GM12801 (cell line): Measurements from ENCODE around the gene SLC16A12.

ENCODE experiments used
- CTCF ChIP-seq: IDR thresholded peaks from one replicate; pipeline ENCODE4 v1.5.1; 2011; ENCODE audit warnings: control low read depth; ENCODE audit not compliant: insufficient read length; ENCODE audit errors: extremely low read depth

SLC16A12 gene

GRCh38 chr10:89503652-89504370 lies 31.6 kb downstream of the SLC16A12 start:
- TF ChIP-seq CTCF, result no peak

GRCh38 chr10:89503151-89503550 lies 32.2 kb downstream of the SLC16A12 start:
- no peak for TF ChIP-seq CTCF

DNA sequence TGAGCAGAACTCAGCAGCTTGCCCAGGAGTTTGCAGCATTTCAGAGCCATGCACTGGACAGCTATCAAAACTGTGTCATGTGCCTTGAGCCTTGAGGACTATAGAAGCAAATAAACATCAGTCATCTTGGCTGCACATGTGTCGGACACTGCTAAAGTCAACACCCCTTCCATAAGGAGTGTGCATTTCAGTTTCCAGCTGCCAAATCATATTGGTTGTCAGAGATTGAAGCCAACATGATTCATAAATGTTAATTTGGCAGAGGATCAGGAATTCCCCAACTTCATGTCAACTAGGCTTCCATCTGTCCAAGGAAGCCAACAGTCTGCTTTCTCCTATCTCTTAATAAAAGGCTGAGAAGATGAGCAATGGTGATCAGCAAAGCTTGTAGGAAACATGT lies 32.8 kb downstream of the SLC16A12 start:
- TF ChIP-seq CTCF, result no peak

DNA sequence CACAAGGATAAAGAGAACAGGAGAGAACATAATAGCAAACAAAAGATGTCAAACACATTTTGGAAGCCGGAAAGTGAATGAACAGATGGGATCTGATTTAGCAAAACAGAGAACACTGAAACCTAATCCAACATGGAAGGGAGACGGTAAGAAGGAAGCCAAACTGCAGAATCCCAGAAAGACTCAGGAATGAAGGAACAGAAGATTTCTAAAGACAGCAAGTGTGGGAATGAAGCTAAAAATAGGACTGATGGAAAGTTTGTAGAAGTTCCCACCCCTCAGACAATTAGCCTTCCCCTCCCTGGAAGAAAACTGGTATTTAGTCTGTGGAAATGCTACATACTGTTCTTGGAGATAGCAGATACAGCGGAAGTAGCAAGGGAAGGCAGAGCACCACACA lies 40.8 kb downstream of the SLC16A12 start:
- no peak for TF ChIP-seq CTCF

DNA sequence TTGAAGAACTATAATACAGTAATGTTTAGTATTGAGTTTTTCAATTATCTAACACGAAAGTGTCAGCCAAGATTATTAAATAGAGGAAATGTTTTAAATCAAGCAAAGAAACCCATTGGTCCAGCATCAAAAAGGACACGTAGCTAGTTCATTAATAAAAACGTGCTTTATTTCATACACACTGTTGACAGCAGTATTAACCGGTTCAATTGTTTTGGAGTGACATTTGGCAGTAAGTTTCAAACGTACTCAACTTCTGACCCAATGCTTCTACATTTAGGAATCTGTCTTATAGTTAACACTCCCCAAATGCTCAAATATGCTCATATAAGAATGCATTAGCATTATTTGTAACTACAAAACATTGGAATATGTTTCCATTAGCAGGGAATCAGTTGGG lies 41.3 kb downstream of the SLC16A12 start:
- no peak for TF ChIP-seq CTCF

DNA sequence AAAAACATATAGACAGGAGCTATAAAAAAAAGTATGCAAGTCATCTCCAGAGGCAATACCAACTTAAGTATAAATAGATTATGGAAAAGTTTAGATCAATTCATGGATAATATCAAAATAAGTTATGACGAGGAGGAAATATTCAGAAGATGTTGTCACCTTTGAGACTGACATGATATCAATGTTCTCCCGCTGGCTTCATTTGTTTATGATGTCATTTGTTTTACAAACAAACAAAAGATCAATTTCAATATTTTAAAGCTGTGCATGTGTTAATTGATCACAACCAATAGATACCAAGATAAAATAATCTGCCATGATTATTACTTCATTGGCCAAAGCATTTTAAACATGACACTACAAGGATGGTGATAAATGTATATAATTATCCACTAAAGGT lies 43.5 kb downstream of the SLC16A12 start:
- TF ChIP-seq CTCF, result no peak

GRCh38 chr10:89490596-89491335 lies 44.6 kb downstream of the SLC16A12 start:
- no peak for TF ChIP-seq CTCF
